Activated CD8-positive, alpha-beta memory T cell treated with anti-CD3 and anti-CD28 coated beads, Interleukin-2, amount 50 U/mL, for 48 hours (primary cell): Measurements from ENCODE around the gene ASTE1.
"Not testable (repeated sequence)": the region's sequence is repeated elsewhere in the genome, so short reads cannot be mapped to it uniquely, and the experiment has no call there.

Source experiments
- DNase-seq: peaks from one replicate; pipeline ENCODE4 v3.0.0-alpha.2; 2020

The ASTE1 gene

DNA sequence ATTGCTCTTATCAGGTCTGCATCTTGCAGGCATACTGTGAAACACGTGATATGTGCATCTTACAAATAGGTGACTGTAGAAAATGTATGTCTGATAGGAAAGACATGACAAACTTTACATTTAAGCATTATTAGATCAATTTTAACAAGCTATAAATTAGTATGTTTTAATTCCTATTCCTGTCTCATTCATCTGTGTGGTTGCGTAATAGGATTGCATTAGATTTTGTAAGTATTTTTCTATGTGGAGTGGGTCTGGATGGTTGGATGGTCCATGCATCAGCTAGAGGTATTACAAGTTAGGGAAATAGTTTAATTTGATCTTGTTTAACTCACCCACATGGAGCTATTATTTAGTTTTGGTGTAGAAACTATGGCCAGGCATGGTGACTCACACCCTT is 18.8 kb downstream of the ASTE1 start:
- DNase-seq, result no peak

DNA sequence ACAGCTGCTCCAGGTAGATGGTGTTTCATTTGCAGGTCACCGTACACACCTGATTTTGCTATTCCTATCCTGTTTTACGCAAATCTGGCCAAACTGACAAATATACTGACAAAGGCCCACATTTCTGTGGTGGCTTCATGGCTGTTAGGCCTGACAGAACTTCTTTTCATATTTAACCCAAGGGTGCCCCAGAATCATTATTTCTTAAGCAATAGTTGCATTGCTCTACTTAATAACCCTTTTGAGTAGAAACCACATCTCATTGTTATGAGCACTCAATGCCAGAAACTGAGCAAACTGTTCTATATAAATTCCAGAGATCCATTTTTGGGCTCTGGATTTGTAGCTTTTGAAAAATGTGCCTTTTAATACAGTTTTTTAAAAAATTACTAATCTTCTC is 19.4 kb downstream of the ASTE1 start:
- no peak for DNase-seq

DNA sequence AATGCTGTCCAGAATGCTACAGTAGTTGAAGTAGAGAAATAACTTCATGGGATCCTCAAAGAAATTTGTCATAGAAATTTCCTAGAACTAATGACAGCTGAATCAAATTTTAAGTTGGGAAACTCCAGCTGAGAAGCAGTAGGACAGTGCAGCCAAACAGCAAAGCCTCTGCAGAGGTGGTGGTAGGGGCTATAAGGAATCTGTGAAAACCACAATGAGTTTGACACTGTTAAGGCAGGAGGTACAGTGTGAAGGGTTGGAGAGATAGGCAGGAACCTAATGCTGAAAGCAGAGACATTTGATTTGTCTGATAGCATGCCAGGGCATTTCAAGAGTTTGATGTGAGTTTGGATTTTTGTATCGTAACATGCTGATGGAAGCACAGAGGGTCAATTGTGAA is 22.0 kb downstream of the ASTE1 start:
- DNase-seq, result no peak

DNA sequence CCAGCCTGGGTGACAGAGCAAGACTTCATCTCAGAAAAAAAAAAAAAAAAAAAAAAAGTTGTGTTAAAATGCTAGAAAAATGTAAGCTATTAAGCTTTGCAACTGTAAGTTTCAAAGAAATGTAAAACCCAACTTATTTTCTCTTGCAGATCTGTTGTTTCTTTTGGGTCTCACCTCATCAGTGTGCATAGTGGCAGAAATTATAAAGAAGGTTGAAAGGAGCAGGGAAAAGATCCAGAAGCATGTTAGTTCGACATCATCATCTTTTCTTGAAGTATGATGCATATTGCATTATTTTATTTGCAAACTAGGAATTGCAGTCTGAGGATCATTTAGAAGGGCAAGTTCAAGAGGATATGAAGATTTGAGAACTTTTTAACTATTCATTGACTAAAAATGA is 25.6 kb downstream of the ASTE1 start:
- DNase-seq, result no peak

DNA sequence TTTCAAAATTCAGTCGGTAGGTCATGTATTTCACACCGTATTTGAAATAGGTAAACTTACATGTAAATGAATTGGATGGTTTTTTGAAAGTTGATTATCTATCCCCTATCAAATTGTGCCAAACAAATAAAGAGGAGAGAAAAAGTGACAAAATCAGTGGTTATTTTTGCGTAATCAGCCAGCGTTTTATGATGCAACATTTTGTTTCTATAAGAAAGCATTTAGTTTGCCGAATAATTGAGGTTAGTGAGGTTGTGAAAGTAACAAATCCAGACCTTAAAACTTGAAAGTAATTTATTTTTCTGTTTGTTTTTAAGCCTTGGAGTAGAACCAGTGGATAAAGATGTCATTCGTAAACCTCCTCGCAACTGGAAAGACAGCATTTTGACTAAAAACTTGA is 29.3 kb downstream of the ASTE1 start:
- DNase-seq, result no peak

DNA sequence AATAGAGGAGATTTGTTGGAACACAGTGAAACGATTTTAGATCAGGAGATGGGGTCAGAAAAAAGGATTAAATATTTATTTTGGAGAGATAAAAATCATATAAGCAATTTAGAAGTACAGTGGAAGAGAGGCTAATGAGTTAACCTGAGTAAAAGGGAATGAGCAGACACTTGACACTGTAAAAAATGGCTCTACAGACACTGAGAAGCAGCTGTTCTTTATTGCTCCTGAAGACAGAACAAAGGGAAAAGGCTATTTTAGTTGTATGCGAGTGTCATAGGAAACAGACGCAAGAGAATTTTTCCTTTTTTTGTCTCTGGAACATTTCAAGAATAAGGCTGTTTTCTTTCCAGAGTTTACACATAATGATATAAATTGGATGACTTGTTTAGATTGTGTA is 34.3 kb downstream of the ASTE1 start:
- DNase-seq, result no peak

DNA sequence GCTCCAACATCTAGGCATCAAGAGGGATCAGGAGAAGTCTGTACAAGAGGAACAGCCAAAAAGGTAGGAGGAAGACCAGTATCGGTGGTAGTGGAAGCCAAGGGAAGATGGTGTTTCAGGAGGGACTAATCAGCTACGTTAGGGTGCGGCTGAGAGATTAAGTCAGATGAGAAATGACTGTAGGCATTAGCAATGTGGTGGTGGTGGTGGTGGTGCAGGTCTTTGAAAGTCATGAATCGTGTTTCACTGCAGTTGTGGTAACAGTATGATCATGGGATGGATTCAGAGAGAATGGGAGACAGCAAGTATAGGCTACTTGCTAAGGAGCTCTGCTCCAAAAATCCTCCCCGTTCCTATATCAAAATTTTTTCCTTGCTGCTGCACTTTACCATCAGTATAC is 35.5 kb downstream of the ASTE1 start:
- DNase-seq, result no peak

DNA sequence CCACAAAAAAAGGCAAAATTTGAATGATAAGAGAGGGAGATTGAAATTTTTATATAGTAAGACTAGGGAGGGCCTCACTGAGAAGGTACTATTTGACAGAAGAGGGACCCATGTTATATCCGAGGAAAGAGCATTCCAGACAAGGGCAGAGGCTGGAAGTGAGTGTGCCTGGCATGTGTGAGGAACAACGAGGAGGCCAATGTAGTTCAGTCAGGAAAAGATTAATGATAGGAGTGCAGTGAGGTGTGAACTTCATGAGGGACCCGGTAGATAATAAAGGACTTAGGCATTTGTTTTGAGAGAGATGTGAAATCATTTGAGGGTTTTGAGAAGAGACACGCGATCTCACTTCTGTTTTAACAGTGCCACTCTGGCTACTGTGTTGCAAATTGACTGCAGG is 36.3 kb downstream of the ASTE1 start:
- DNase-seq, result no peak

DNA sequence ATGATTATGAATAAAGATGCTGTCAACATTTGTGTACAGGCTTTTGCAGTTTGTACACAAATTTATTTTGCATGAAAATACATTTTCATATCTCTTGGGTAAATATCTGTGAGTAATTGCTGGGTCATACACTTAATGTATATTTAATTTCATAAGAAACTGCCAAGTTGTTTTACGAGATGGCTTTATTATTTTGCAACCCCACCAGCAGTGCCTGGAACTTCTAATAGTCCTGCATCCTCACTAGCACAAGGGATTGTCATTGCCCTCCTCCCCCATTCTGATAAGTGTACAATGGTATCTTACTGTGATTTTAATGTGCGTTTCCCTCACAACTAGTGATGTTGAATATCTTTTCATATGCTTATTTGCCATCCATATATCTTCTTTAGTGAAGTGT is 45.2 kb downstream of the ASTE1 start:
- DNase-seq, result no peak

DNA sequence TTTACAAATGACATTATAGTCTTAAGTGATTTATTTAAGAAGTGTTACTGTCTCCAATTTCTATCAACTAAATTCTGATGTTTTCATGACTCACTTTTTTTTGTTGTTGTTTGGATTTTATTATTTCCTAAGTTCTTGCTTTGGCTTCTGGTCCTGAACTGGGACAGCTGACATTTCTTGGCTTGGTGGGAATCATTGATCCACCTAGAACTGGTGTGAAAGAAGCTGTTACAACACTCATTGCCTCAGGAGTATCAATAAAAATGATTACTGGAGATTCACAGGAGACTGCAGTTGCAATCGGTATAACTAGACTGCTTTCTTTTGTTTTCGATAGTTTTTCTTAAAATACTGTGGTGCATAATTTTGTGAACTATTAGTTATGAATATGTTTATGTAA is 47.5 kb downstream of the ASTE1 start:
- no peak for DNase-seq

DNA sequence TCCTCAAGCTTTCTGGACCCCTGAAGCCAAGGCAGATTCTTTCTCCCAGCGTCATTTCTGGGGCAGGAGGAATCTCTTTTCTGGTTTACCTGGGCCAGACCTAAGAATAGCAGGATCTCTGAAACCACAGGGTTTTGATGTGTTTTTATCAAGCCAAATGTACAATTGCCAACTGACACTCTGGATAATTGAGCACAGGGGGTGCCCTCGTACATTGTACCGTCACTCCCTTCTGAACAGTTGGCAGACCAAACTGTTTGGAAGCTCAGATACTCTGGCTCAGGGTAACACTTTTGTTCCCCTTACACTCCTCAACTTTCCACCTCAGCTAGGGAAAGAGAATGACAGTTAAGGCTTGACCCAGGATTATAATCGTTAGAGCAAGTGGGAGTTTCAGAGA is 49.9 kb downstream of the ASTE1 start:
- DNase-seq, result no peak

DNA sequence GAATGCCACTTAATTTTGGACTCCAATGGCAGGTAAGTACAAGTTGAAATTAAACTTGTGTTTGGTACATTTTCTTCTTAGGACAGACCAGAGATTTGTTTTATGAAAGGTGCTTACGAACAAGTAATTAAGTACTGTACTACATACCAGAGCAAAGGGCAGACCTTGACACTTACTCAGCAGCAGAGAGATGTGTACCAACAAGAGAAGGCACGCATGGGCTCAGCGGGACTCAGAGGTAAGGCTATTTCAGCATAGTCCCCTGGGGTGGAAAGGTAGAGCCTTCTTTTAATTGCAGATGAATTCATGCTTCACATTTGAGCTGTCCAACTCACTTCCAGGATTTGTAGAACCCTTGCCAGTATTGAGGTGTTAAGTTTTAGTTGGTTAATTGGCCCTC is 51.4 kb downstream of the ASTE1 start:
- DNase-seq, result no peak

DNA sequence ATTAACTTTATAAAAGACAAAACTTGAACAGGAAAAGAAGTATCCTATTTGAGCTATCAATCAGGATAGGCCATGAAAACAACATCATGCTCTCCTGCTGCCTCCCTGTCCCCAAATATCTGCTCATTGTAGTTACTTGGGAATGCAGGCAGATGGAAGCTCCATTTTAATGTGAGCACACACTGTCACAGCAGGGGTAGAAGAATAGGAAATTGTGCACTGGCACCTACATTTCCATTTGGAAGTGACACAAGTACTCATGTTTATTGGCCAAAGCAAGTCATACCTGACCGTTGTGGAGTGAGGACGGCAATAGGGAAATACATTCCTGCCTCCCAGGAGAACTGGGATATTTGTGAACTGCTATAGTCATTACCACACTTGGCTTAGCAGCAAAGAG is 52.4 kb downstream of the ASTE1 start:
- DNase-seq, result no peak

DNA sequence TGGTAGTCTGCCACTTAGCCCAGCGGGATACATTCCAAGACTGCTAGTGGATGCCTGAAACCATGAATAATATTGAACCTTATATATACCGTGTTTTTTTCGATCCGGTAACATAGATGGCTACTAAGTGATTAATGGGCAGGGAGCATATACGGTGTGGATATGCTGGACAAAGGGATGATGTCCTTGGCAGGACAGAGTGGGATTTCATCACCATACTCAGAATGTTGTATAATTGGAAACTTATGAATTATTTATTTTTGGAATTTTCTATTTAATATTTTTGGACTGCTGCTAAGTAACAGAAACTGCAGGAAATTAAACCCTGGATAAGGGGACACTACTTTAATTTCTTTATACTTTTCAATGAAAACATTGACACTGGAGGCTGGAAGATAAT is 53.2 kb downstream of the ASTE1 start:
- DNase-seq, result no peak

DNA sequence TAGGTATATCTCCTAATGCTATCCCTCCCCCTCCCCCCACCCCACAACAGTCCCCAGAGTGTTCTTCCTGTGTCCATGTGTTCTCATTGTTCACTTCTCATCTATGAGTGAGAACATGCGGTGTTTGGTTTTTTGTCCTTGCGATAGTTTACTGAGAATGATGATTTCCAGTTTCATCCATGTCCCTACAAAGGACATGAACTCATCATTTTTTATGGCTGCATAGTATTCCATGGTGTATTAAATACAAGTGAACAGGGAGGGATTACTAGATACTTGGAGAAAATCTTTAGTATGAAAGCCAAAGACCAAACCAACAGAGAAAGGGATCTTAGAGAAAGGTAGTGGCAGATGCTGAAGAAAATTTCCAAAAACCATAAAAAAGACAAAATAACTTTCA is 54.0 kb downstream of the ASTE1 start:
- DNase-seq, result not testable (repeated sequence)

DNA sequence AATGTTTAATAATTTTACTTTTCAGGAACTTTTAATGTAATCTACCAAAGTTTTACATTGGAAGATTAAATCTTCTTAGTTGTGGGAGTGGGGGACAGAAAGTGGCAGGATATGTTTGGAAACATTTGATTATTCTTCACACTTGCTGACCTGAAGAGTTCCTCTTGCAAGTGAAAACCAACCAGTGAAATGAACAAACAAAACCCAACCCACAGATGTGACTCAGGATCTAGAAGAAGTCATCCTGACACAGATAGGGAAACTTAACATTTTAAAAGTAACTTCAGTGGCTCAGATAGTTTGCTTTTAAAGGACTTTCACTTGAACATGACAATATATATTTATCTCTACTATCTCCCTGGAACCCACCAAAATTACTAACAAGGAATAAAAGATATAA is 55.4 kb downstream of the ASTE1 start:
- DNase-seq, result no peak

DNA sequence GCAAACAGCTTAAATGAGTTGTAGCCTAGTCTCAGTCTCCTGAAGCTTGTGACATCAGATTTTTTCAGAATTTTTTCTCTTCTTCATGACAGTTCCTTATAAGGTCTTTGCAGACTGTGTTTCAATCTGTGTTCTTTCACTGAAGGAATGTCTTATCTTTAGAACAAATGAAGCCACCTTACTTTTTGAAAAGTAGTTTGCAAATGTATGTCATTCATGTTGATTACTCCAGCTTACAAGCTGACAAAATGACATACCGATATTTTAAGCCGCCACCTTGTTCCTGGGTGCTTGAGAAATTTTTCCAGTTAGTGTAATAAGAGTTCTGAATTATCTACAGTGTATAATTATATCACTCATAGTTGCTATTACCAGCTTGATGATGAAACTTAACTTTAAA is 57.0 kb downstream of the ASTE1 start:
- DNase-seq, result no peak

DNA sequence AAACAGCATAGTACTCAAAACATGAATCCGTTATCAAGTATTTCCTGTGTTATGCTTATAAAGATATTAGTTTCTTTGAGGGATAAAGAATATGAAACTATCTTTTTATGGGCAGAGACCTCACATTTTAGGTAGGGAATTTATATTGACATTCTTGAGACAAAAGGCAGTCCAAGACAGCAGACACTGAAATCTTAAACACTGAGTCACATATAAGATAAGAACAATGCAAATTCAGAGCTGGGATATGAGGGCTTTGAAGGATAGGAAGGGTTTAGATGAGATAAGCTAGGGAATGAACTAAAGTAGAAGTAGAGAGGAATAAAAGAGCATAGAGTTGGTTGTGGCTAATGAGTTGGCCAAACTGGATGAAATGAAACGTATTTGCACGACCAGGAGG is 58.4 kb downstream of the ASTE1 start:
- no peak for DNase-seq

DNA sequence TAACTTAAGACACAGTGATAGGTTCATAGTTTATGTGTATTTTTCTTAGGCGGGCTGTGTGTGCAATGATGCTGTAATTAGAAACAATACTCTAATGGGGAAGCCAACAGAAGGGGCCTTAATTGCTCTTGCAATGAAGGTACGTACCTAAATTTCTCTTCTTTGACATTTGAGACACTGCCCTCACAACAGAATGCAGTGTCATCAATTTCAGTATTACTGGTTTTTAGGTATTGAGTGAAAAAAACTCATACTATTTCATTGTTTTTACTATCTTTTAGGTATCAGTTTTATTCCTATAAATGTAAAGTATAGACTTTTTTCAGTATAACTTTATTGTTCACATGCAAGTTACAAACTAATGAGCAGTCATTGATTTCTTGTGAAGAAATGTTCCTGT is 59.3 kb downstream of the ASTE1 start:
- DNase-seq, result no peak

DNA sequence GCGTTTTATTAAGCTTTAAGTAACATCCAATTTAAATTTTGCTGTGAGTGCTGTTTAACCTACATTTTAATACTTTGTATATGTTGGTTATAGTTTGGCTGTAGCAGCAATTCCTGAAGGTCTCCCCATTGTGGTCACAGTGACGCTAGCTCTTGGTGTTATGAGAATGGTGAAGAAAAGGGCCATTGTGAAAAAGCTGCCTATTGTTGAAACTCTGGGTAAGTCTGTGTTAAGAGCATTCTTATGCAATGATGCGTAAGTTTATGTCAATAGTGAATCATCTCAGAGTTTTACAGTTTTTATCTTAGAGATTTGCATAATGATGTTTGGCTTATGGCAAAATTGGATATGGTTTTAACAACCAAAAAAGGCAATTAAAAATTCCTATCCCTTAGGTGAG is 62.7 kb downstream of the ASTE1 start:
- no peak for DNase-seq
